Measurements from ENCODE around the gene EBF4. TPM values are rescaled to one million over a fixed set of nuclear protein-coding genes. Genes with fewer than 3 reads are reported as not detected.
"Not testable (repeated sequence)": the region's sequence is repeated elsewhere in the genome, so short reads cannot be mapped to it uniquely, and the experiment has no call there.

Gene EBF4
- total RNA-seq, 2 donors from 2014 or later: 3.6 to 4.9 TPM

DNA sequence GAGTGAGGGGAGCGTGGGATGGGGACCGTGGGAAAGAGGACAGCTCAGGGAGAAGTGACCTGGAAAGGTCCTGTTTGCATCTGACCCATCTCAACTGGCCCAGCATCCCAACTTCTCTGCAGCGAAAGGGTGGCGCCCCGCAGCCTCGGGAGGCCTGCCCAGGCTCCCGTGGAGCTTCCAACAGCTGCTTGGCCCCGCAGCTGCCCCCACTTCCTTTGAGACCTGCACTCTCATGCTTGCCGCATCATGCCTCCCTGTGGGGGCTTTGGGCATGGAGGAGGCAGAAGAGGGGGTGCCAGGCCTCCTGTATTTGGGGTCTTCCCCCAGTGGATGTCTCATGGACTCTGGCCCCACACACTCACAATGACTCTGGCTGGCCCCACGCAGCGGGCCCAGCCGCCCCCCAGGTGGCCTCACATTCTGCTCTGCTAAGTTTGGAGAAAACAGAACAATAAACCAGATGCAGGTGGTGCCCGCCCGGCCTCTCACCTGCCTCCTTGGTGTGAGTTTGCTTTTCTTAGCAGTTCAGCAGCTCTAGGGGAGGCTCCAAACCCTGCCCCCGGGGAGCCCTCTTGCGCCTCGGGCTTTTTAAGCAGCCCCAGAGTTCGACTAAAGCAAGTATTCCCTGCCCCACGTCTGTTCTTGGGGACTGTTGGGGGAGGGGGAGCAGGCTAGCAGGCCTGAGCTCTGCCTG lies 67.2 kb downstream of the EBF4 start:
- Mint-ChIP-seq H3K9me3 (no peaks in the 10 kb centered on the region), H3K4me1 (peaks cover 10% of the 10 kb centered on the region), H3K27me3 (peaks cover 16% of the 10 kb centered on the region), H3K4me3 (no peak overlapping the region), H3K27ac (no peak overlapping the region), H3K36me3 (ENCODE audit: low read depth) (no peaks in the 10 kb centered on the region)
- no peak for ATAC-seq (replicated peaks)

GRCh38 chr20:2760297-2760951 lies 67.8 kb downstream of the EBF4 start:
- Mint-ChIP-seq H3K4me1 (peaks cover 10% of the 10 kb centered on the region), H3K36me3 (ENCODE audit: low read depth) (no peaks in the 10 kb centered on the region), H3K9me3 (no peaks in the 10 kb centered on the region), H3K27ac (no peak overlapping the region), H3K27me3 (peaks cover 16% of the 10 kb centered on the region), H3K4me3 (no peak overlapping the region)
- ATAC-seq (replicated peaks): no peak

- Mint-ChIP-seq H3K36me3 (ENCODE audit: low read depth) (no peaks in the 10 kb centered on the region), H3K9me3 (no peaks in the 10 kb centered on the region), H3K4me3 (no peak overlapping the region), H3K4me1 (peaks cover 10% of the 10 kb centered on the region), H3K27me3 (peaks cover 16% of the 10 kb centered on the region), H3K27ac (no peak overlapping the region)
- no peak for ATAC-seq (replicated peaks)
These were observed 68.3 kb downstream of the EBF4 start for GRCh38 chr20:2760952-2761305.

GRCh38 chr20:2761885-2762284 lies 69.3 kb downstream of the EBF4 start:
- Mint-ChIP-seq H3K4me3 (no peak overlapping the region), H3K4me1 (peaks cover 4% of the 10 kb centered on the region), H3K27ac (no peak overlapping the region), H3K9me3 (no peaks in the 10 kb centered on the region), H3K27me3 (peaks cover 9% of the 10 kb centered on the region), H3K36me3 (ENCODE audit: low read depth) (no peaks in the 10 kb centered on the region)
- no peak for ATAC-seq (replicated peaks)

GRCh38 chr20:2762578-2763131 lies 70.1 kb downstream of the EBF4 start:
- no peak for ATAC-seq (replicated peaks)
- Mint-ChIP-seq H3K36me3 (ENCODE audit: low read depth) (no peaks in the 10 kb centered on the region), H3K4me3 (no peak overlapping the region), H3K9me3 (no peaks in the 10 kb centered on the region), H3K27me3 (peaks cover 14% of the 10 kb centered on the region), H3K27ac (no peak overlapping the region), H3K4me1 (peaks cover 4% of the 10 kb centered on the region)

GRCh38 chr20:2763186-2763585 lies 70.6 kb downstream of the EBF4 start:
- H3K27ac Mint-ChIP-seq: no peak overlapping the region
- H3K36me3 Mint-ChIP-seq (ENCODE audit: low read depth): no peaks in the 10 kb centered on the region
- peaks cover 16% of the 10 kb centered on the region for H3K27me3 Mint-ChIP-seq
- ATAC-seq (replicated peaks): no peak
- no peaks in the 10 kb centered on the region for H3K9me3 Mint-ChIP-seq
- H3K4me1 Mint-ChIP-seq: peaks cover 4% of the 10 kb centered on the region
- no peak overlapping the region for H3K4me3 Mint-ChIP-seq

GRCh38 chr20:2767768-2768631 lies 75.4 kb downstream of the EBF4 start:
- Mint-ChIP-seq H3K36me3 (ENCODE audit: low read depth) (no peaks in the 10 kb centered on the region), H3K4me1 (no peaks in the 10 kb centered on the region), H3K27me3 (peaks cover 11% of the 10 kb centered on the region), H3K9me3 (no peaks in the 10 kb centered on the region), H3K4me3 (no peak overlapping the region), H3K27ac (no peak overlapping the region)
- no peak for ATAC-seq (replicated peaks)

DNA sequence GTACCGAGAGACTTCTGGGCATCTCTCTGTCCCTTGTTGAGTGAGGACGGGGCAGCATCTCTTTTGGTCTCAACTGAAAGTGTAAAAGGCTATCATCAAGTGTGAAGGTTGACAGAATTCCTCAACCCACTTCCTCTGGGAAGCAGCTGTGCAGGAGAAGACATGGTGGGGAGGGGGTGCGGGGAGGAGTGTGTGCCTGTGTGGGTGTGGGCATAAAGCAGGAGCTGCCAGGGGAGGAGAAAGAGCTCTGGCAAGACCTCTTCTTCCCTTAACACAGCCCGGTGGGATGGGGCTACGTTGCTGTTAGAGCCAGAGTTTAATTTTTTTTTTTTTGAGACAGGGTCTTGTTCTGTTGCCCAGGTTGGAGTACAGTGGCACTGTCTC lies 76.0 kb downstream of the EBF4 start:
- H3K9me3 Mint-ChIP-seq: no peaks in the 10 kb centered on the region
- no peak overlapping the region for H3K4me3 Mint-ChIP-seq
- no peaks in the 10 kb centered on the region for H3K36me3 Mint-ChIP-seq (ENCODE audit: low read depth)
- H3K4me1 Mint-ChIP-seq: no peaks in the 10 kb centered on the region
- H3K27ac Mint-ChIP-seq: no peak overlapping the region
- ATAC-seq (replicated peaks): no peak
- H3K27me3 Mint-ChIP-seq: peaks cover 11% of the 10 kb centered on the region

DNA sequence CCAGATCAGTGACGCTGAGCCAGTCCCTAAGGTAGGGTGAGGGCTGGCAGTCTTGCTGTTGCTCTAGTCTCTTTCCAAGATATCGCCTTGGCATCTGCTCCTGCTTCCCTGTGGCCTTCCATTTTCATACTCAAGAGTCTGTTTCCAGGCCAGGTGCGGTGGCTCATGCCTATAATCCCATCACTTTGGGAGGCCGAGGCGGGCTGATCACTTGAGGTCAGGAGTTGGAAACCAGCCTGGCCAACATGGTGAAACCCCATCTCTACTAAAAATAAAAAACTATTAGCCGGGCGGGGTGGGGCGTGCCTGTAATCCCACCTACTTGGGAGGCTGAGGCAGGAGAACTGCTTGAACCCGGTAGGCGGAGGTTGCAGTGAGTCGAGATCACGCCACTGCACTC lies 77.5 kb downstream of the EBF4 start:
- not testable (repeated sequence) for H3K27ac Mint-ChIP-seq; ATAC-seq (replicated peaks); H3K27me3 Mint-ChIP-seq; H3K4me1 Mint-ChIP-seq; H3K9me3 Mint-ChIP-seq; H3K4me3 Mint-ChIP-seq; H3K36me3 Mint-ChIP-seq (ENCODE audit: low read depth)

DNA sequence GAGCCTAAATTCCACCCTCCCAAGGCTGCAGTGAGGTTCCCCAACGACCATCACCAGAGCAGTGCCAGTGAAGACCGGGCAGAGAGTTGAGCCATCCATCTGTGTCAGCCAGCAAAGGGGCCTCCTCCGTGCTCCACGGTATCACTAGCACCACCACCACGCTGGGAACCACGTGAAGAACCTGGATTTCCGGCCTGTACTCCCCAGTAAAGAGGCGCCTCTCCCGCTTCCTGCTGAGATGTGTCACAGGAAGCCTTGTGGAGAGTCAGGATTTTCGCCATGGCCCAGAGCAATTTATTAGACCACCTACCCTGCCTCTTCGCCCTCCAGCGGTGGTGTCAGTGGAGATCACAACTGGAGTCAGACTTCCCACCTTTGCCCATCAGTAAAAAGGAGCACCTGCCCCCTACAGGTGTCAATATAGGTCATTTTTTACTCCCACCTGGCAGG lies 79.1 kb downstream of the EBF4 start:
- Mint-ChIP-seq H3K4me1 (no peaks in the 10 kb centered on the region), H3K36me3 (ENCODE audit: low read depth) (no peaks in the 10 kb centered on the region), H3K4me3 (no peak overlapping the region), H3K27ac (no peak overlapping the region), H3K9me3 (no peaks in the 10 kb centered on the region), H3K27me3 (peaks cover 8% of the 10 kb centered on the region)
- no peak for ATAC-seq (replicated peaks)

DNA sequence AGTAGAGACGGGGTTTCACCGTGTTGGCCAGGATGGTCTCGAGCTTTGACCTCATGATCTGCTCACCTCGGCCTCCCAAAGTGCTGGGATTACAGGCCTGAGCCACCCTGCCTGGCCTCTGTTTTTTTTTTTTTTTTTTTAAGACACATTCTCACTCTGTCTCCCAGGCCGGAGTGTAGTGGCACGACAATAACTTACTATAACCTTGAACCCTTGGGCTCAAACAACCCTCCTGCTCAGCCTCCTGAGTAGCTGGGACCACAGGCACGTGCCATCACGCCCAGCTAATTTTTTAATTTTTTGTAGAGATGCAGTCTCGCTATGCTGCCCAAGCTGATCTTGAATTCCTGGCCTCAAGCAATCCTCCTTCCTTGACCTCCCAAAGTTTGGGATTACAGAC lies 81.2 kb downstream of the EBF4 start:
- no peaks in the 10 kb centered on the region for H3K27me3 Mint-ChIP-seq
- no peak overlapping the region for H3K27ac Mint-ChIP-seq
- ATAC-seq (replicated peaks): no peak
- H3K4me3 Mint-ChIP-seq: no peak overlapping the region
- H3K9me3 Mint-ChIP-seq: no peaks in the 10 kb centered on the region
- no peaks in the 10 kb centered on the region for H3K36me3 Mint-ChIP-seq (ENCODE audit: low read depth)
- H3K4me1 Mint-ChIP-seq: no peaks in the 10 kb centered on the region

GRCh38 chr20:2775139-2775538 lies 82.6 kb downstream of the EBF4 start:
- ATAC-seq (replicated peaks): no peak

DNA sequence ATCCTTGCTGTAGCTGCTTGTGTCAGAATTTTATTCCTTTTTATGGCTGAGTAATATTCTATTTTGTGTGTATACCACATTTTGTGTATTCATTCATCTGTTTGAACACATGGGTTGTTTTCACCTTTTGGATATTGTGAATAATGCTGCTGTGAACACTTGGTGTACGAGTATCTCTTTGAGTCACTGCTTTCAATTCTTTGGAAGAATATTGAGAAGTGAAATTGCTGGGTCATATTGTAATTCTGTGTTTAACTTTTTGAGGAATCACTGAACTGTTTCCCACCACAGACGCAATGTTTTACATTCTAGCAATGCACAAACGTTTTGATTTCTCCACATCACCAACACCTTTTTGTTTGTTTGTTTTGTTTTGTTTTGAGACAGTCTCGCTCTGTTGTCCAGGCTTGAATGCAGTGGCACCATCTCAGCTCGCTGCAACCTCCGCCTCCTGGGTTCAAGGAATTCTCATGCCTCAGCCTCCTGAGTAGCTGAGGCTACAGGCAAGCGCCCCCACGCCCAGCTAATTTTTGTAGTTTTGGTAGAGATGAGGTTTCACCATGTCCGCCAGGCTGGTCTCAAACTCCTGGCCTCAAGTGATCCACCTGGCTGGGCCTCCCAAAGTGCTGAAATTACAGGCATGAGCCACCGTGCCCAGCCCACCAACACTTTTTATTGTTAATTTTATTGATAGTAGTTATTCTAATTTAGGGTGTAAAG lies 86.2 kb downstream of the EBF4 start:
- H3K27me3 Mint-ChIP-seq: peaks cover 19% of the 10 kb centered on the region
- H3K4me1 Mint-ChIP-seq: no peaks in the 10 kb centered on the region
- ATAC-seq (replicated peaks): peak; percentile 46
- H3K36me3 Mint-ChIP-seq (ENCODE audit: low read depth): no peaks in the 10 kb centered on the region
- no peak overlapping the region for H3K4me3 Mint-ChIP-seq
- no peaks in the 10 kb centered on the region for H3K9me3 Mint-ChIP-seq
- H3K27ac Mint-ChIP-seq: no peak overlapping the region

More at GRCh38 chr20:2775139-2775538, 82.6 kb downstream of the EBF4 start:
- no peak overlapping the region for H3K27ac Mint-ChIP-seq
- H3K4me3 Mint-ChIP-seq: no peak overlapping the region
- no peaks in the 10 kb centered on the region for H3K9me3 Mint-ChIP-seq
- no peaks in the 10 kb centered on the region for H3K36me3 Mint-ChIP-seq (ENCODE audit: low read depth)
- H3K27me3 Mint-ChIP-seq: peaks cover 5% of the 10 kb centered on the region
- no peaks in the 10 kb centered on the region for H3K4me1 Mint-ChIP-seq

GRCh38 chr20:2780948-2781347 lies 88.4 kb downstream of the EBF4 start:
- Mint-ChIP-seq H3K4me1 (no peaks in the 10 kb centered on the region), H3K4me3 (no peak overlapping the region), H3K27me3 (peaks cover 19% of the 10 kb centered on the region), H3K27ac (no peak overlapping the region), H3K36me3 (ENCODE audit: low read depth) (no peaks in the 10 kb centered on the region), H3K9me3 (no peaks in the 10 kb centered on the region)
- no peak for ATAC-seq (replicated peaks)
